ENCODE data around the gene PCARE. TPM values are rescaled to one million over a fixed set of nuclear protein-coding genes. Genes with fewer than 3 reads are reported as not detected.

PCARE gene
- total RNA-seq, 2 donors from 2014 or later = not detected

- Histone ChIP-seq H3K27me3 (no peaks in the 10 kb centered on the region), H3K36me3 (replicated peaks in 1 of 2; ENCODE audit: insufficient read depth in 1 of 2, low read depth in 2 of 2) (no peaks in the 10 kb centered on the region), H3K4me3 (no peak overlapping the region), H3K9me3 (peaks cover 0 to 15% (median 0%) of the 10 kb centered on the region in 3 donors), H3K4me1 (no peaks in the 10 kb centered on the region), H3K27ac (no peak overlapping the region)
- DNase-seq (no peak), ATAC-seq (no peak)
- 96 to 100% methylated on average over 1 of the region's 1 CpG for WGBS, 2 donors
- TF ChIP-seq CTCF (IDR thresholded peaks at IDR 0.05) = no peak
- TF ChIP-seq POLR2A (IDR thresholded peaks at IDR 0.05) = no peak
- intact Hi-C loops (cut with DNase I) = no loop called here
These were observed 10.2 kb upstream of the PCARE start for GRCh38 chr2:29084554-29084953.

GRCh38 chr2:29082804-29083495 lies 8.6 kb upstream of the PCARE start:
- intact Hi-C loops (cut with DNase I) = no loop called here
- 75 to 81% methylated on average over 5 of the region's 5 CpGs for WGBS, 2 donors
- H3K27me3 ChIP-seq = no peaks in the 10 kb centered on the region
- no peak overlapping the region for H3K27ac ChIP-seq
- peaks cover 0 to 20% (median 0%) of the 10 kb centered on the region in 3 donors for H3K9me3 ChIP-seq
- ATAC-seq (no peak), DNase-seq (no peak)
- TF ChIP-seq POLR2A (IDR thresholded peaks at IDR 0.05) (no peak), CTCF (IDR thresholded peaks at IDR 0.05) (no peak)
- no peaks in the 10 kb centered on the region for H3K4me1 ChIP-seq
- no peak overlapping the region for H3K4me3 ChIP-seq
- H3K36me3 ChIP-seq (replicated peaks in 1 of 2; ENCODE audit: insufficient read depth in 1 of 2, low read depth in 2 of 2) = no peaks in the 10 kb centered on the region

DNA sequence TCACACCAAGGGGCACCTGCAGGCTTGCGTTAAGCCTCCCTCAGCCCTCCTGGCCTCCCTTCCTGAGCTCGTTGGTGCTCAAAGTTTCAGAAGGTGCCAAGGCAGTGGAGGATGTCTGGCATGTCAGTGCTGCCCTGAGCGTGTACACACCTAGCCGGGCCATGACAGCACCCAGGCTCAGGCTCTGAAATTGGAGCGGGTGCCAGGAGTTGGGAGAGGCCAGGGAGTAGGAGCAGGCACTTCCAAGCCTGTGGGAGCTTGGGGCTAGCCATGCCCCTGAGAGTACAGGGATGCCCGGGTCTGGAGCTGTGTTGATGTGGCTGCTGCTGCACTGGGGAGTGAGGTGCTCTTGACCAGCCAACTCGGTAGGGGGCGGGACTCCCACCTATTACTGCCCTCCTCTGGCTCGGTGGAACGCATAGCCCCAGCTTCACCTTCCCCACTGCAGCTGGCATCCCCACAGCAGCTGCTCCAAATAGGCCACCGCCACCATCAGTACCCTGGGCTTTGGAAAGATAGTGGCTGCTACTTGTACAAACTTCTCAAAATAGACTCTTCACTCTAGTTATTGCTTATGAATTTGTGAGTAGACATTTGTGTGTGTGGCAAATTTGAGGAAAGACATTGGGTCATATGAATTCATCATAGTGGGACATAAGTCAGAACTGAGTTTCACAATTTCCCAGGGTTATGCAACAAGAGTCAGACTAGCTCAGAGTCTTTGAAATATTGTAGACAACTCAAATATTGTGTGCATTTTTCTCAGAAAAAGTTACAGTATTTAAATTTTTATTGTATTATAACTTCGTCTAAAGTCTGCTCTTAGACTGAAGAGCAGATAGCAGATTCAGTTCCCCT lies 6.8 kb upstream of the PCARE start:
- ATAC-seq (no peak), DNase-seq (no peak)
- H3K36me3 ChIP-seq (replicated peaks in 1 of 2; ENCODE audit: insufficient read depth in 1 of 2, low read depth in 2 of 2) = no peaks in the 10 kb centered on the region
- no peak overlapping the region for H3K27ac ChIP-seq
- intact Hi-C loops (cut with DNase I) = no loop called here
- H3K4me1 ChIP-seq = no peaks in the 10 kb centered on the region
- no peaks in the 10 kb centered on the region for H3K27me3 ChIP-seq
- H3K4me3 ChIP-seq = no peak overlapping the region
- TF ChIP-seq POLR2A (IDR thresholded peaks at IDR 0.05) = no peak
- no peak for TF ChIP-seq CTCF (IDR thresholded peaks at IDR 0.05)
- peaks cover 0 to 20% (median 0%) of the 10 kb centered on the region in 3 donors for H3K9me3 ChIP-seq
- 69 to 76% methylated on average over 6 to 12 of the region's 12 CpGs for WGBS, 2 donors

GRCh38 chr2:29079887-29080286 lies 5.6 kb upstream of the PCARE start:
- no peak for DNase-seq
- no peak for ATAC-seq
- Histone ChIP-seq H3K4me1 (no peaks in the 10 kb centered on the region), H3K27me3 (no peaks in the 10 kb centered on the region), H3K36me3 (replicated peaks in 1 of 2; ENCODE audit: insufficient read depth in 1 of 2, low read depth in 2 of 2) (no peaks in the 10 kb centered on the region), H3K9me3 (peaks cover 0 to 20% (median 0%) of the 10 kb centered on the region in 3 donors), H3K4me3 (no peak overlapping the region), H3K27ac (no peak overlapping the region)
- TF ChIP-seq POLR2A (IDR thresholded peaks at IDR 0.05) = no peak
- no peak for TF ChIP-seq CTCF (IDR thresholded peaks at IDR 0.05)
- intact Hi-C loops (cut with DNase I) = no loop called here
- 97 to 100% methylated on average over 3 to 7 of the region's 7 CpGs for WGBS, 2 donors
